ENCODE data around the gene DCAF5.

GRCh38 chr14:69094481-69094880 lies 58.4 kb downstream of the DCAF5 start:
- TF ChIP-seq CTCF (IDR thresholded peaks at IDR 0.05) (no peak), POLR2A (IDR thresholded peaks at IDR 0.05) (no peak), EP300 (IDR thresholded peaks at IDR 0.05) (no peak)

Data from ovary (tissue), 3 donors.